HL-60 (cell line): ENCODE results near the gene SRPX.

Source experiments
- GABPA ChIP-seq: IDR thresholded peaks from 2 replicates; pipeline ENCODE4 v1.6.1; 2012; ENCODE audit warnings: low read depth
- POLR2AphosphoS5 ChIP-seq: IDR thresholded peaks from 2 replicates; pipeline ENCODE4 v1.6.1; 2012; ENCODE audit warnings: low read depth
- SPI1 ChIP-seq: IDR thresholded peaks from 2 replicates; pipeline ENCODE4 v1.6.1; 2012; ENCODE audit warnings: low read depth, mild to moderate bottlenecking, borderline replicate concordance
- TF ChIP-seq, protein P1 (sequence below): IDR thresholded peaks from one replicate; pipeline ENCODE4 v1.5.1; 2011; ENCODE audit warnings: low read length, control low read depth, inconsistent platforms; ENCODE audit not compliant: insufficient read depth
- TF ChIP-seq, protein P2 (sequence below): IDR thresholded peaks from 2 replicates; pipeline ENCODE4 v1.6.1; 2012; ENCODE audit warnings: low read depth; ENCODE audit not compliant: insufficient replicate concordance

DNA sequence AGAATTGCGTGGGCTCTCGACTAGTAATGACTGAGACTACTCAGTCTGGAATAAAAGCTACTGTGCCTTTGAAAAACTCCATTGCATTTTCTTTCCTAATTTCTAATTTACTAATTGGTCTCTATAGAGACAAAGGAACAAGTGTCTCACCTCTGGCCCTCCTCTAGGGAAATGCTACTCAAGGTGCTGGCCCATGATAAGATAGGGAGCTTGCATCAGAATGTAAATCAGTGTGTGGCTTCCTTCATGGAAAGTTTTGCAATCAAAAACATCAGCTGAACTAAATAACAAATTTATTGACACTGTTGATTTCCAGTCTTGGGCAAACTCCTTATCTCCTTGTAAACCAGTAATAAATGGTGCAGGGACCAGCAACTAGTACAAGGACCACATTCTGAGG, 81.8 kb downstream of the SRPX start:
- TF ChIP-seq, protein P1, sequence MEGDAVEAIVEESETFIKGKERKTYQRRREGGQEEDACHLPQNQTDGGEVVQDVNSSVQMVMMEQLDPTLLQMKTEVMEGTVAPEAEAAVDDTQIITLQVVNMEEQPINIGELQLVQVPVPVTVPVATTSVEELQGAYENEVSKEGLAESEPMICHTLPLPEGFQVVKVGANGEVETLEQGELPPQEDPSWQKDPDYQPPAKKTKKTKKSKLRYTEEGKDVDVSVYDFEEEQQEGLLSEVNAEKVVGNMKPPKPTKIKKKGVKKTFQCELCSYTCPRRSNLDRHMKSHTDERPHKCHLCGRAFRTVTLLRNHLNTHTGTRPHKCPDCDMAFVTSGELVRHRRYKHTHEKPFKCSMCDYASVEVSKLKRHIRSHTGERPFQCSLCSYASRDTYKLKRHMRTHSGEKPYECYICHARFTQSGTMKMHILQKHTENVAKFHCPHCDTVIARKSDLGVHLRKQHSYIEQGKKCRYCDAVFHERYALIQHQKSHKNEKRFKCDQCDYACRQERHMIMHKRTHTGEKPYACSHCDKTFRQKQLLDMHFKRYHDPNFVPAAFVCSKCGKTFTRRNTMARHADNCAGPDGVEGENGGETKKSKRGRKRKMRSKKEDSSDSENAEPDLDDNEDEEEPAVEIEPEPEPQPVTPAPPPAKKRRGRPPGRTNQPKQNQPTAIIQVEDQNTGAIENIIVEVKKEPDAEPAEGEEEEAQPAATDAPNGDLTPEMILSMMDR, result no peak
- TF ChIP-seq, protein P2, sequence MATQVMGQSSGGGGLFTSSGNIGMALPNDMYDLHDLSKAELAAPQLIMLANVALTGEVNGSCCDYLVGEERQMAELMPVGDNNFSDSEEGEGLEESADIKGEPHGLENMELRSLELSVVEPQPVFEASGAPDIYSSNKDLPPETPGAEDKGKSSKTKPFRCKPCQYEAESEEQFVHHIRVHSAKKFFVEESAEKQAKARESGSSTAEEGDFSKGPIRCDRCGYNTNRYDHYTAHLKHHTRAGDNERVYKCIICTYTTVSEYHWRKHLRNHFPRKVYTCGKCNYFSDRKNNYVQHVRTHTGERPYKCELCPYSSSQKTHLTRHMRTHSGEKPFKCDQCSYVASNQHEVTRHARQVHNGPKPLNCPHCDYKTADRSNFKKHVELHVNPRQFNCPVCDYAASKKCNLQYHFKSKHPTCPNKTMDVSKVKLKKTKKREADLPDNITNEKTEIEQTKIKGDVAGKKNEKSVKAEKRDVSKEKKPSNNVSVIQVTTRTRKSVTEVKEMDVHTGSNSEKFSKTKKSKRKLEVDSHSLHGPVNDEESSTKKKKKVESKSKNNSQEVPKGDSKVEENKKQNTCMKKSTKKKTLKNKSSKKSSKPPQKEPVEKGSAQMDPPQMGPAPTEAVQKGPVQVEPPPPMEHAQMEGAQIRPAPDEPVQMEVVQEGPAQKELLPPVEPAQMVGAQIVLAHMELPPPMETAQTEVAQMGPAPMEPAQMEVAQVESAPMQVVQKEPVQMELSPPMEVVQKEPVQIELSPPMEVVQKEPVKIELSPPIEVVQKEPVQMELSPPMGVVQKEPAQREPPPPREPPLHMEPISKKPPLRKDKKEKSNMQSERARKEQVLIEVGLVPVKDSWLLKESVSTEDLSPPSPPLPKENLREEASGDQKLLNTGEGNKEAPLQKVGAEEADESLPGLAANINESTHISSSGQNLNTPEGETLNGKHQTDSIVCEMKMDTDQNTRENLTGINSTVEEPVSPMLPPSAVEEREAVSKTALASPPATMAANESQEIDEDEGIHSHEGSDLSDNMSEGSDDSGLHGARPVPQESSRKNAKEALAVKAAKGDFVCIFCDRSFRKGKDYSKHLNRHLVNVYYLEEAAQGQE, result no peak
- TF ChIP-seq POLR2AphosphoS5 (no peak), SPI1 (no peak), GABPA (no peak)
